HCT116 (cell line): Measurements from ENCODE around the gene CIAO2A. TPM values are rescaled to one million over a fixed set of nuclear protein-coding genes. Genes with fewer than 3 reads are reported as not detected.
"Not testable (repeated sequence)": the region's sequence is repeated elsewhere in the genome, so short reads cannot be mapped to it uniquely, and the experiment has no call there.

Experiments used
- ATAC-seq: fragments of 200-7000 bp; cut with Tn5 transposase; 2 replicates; pipeline ENCODE4 v1.9.1; 2020; ENCODE audit warnings: mild to moderate bottlenecking, moderate library complexity
- BruUV-seq: library from RNA; stranded (reverse); fragments of 400-500 nt; replicated peaks from 2 replicates; lab custom pipeline; 2021; lab: Mats Ljungman, UMichigan
- CTCF ChIA-PET: fragments of 300-600 bp; sonication (Branson Sonifier 250); formaldehyde crosslinking; loops from one replicate; lab custom pipeline; 2021; ENCODE audit warnings: antibody characterized with exemption; lab: Charles Lee
- POLR2A ChIA-PET: fragments of 300-600, 350-600 bp; sonication (Branson Sonifier 250); formaldehyde crosslinking; loops from one replicate; lab custom pipeline; 2021; ENCODE audit warnings: antibody characterized with exemption; lab: Charles Lee
- RAD21 ChIA-PET, 2 experiments: fragments of 300-600 bp; sonication (Branson Sonifier 250); formaldehyde crosslinking; loops; one replicate each; lab custom pipeline; 2023; ENCODE audit warnings: low total read pairs in 2 of 2; ENCODE audit not compliant: uncharacterized antibody in 2 of 2, unreplicated experiment in 2 of 2, low non-redundant PET in 1 of 2; lab: Charles Lee
- DNase-seq: peaks from one replicate; pipeline ENCODE4 v3.0.0-alpha.2; 2010; ENCODE audit warnings: low read depth, low spot score
- H2AFZ ChIP-seq: fragments of 200-600 bp; shearing (Covaris generic), sonication (generic); 2 replicates; pipeline ENCODE4 v1.6.1; 2017; ENCODE audit warnings: low read depth, mixed run types, mixed read lengths, antibody characterized with exemption, low read length; ENCODE audit not compliant: poor library complexity, severe bottlenecking
- H3K27ac ChIP-seq: 2 replicates; pipeline ENCODE4 v1.5.1; 2012; ENCODE audit warnings: low read depth, low read length
- H3K27me3 ChIP-seq: fragments of 200-600 bp; sonication (generic); 2 replicates; pipeline ENCODE4 v1.6.1; 2016; ENCODE audit warnings: mixed run types, low read length, mixed read lengths; ENCODE audit not compliant: insufficient read depth
- H3K36me3 ChIP-seq, 2 experiments: fragments of 200-500 bp in 1 of 2; fragments of 200-600 bp in 1 of 2; sonication (Bioruptor generic) in 1 of 2; sonication (generic) in 1 of 2; 2 replicates each; pipeline versions ENCODE4 v1.5.1 to v1.6.1; 2014 to 2016; ENCODE audit warnings: low read length in 2 of 2, inconsistent platforms in 1 of 2, mixed read lengths in 1 of 2, mixed run types in 1 of 2; ENCODE audit not compliant: insufficient read depth in 2 of 2, control insufficient read depth in 1 of 2
- H3K4me1 ChIP-seq, 2 experiments: fragments of 200-600 bp in 1 of 2; sonication (generic) in 1 of 2; 2 replicates each; pipeline versions ENCODE4 v1.5.1 to v1.6.1; 2012 to 2017; ENCODE audit warnings: low read length in 2 of 2, inconsistent platforms in 1 of 2, mild to moderate bottlenecking in 1 of 2, mixed read lengths in 1 of 2, mixed run types in 1 of 2, moderate library complexity in 1 of 2; ENCODE audit not compliant: insufficient read depth in 2 of 2, control insufficient read depth in 1 of 2
- H3K4me2 ChIP-seq: fragments of 200-600 bp; sonication (generic); 2 replicates; pipeline ENCODE4 v1.6.1; 2017; ENCODE audit warnings: mixed run types, low read length, mixed read lengths
- H3K4me3 ChIP-seq, 2 experiments: fragments of 200-600 bp in 1 of 2; sonication (generic) in 1 of 2; replicated peaks in 1 of 2; 2 replicates each; pipeline ENCODE4 v1.5.1; 2011 to 2016; ENCODE audit warnings: low read length in 2 of 2, control low read depth in 1 of 2, low read depth in 1 of 2, mild to moderate bottlenecking in 1 of 2, mixed read lengths in 1 of 2, mixed run types in 1 of 2
- H3K79me2 ChIP-seq: fragments of 200-600 bp; sonication (generic); 2 replicates; pipeline ENCODE4 v1.6.1; 2017; ENCODE audit warnings: mild to moderate bottlenecking, mixed run types, low read length, moderate library complexity, mixed read lengths; ENCODE audit not compliant: insufficient read depth
- H3K9ac ChIP-seq: fragments of 200-600 bp; sonication (generic); 2 replicates; pipeline ENCODE4 v1.6.1; 2016; ENCODE audit warnings: low read length, mixed read lengths
- H3K9me2 ChIP-seq: fragments of 200-600 bp; sonication (generic), shearing (Covaris generic); 2 replicates; pipeline ENCODE4 v1.6.1; 2017; ENCODE audit warnings: mixed run types, mild to moderate bottlenecking, moderate library complexity; ENCODE audit not compliant: insufficient read depth
- H3K9me3 ChIP-seq, 2 experiments: fragments of 200-500 bp in 1 of 2; fragments of 200-600 bp in 1 of 2; sonication (Bioruptor generic) in 1 of 2; sonication (generic) in 1 of 2; 2 replicates each; pipeline ENCODE4 v1.6.1; 2014 to 2017; ENCODE audit warnings: low read length in 2 of 2, mixed read lengths in 2 of 2, inconsistent platforms in 1 of 2, low read depth in 1 of 2, mild to moderate bottlenecking in 1 of 2, mixed run types in 1 of 2, moderate library complexity in 1 of 2; ENCODE audit not compliant: control insufficient read depth in 1 of 2, insufficient read depth in 1 of 2
- H4K20me1 ChIP-seq: fragments of 200-600 bp; sonication (generic), shearing (Covaris generic); 2 replicates; pipeline ENCODE4 v1.6.1; 2017; ENCODE audit warnings: mixed run types, mild to moderate bottlenecking, moderate library complexity; ENCODE audit not compliant: insufficient read depth
- ELF1 ChIP-seq: IDR thresholded peaks from 2 replicates; pipeline ENCODE4 v1.6.1; 2012; ENCODE audit warnings: low read depth, borderline replicate concordance
- FOSL1 ChIP-seq: IDR thresholded peaks from 2 replicates; pipeline ENCODE4 v1.6.1; 2012; ENCODE audit warnings: low read depth
- YY1 ChIP-seq: IDR thresholded peaks from 2 replicates; pipeline ENCODE4 v1.6.1; 2011; ENCODE audit warnings: low read length, low read depth, moderate library complexity, mild to moderate bottlenecking; ENCODE audit not compliant: insufficient replicate concordance; ENCODE audit errors: extremely low read depth
- ZFX ChIP-seq: fragments of 450-650 bp; IDR thresholded peaks from 2 replicates; pipeline ENCODE4 v1.6.1; 2017
- ZNF274 ChIP-seq: fragments of 200-500 bp; sonication (Bioruptor generic); IDR thresholded peaks from 2 replicates; pipeline ENCODE4 v1.6.1; 2014; ENCODE audit warnings: mild to moderate bottlenecking, low read depth, low read length, inconsistent platforms
- intact Hi-C: fragments of 100-400 bp; cut with micrococcal nuclease; formaldehyde crosslinking; loops from 2 replicates; pipeline ENCODE4 v1.10.0; 2022
- total RNA-seq: library from RNA; stranded (reverse); gene quantifications from one replicate; pipeline ENCODE4 v1.2.1, GENCODE V29; 2021; ENCODE audit not compliant: unreplicated experiment
- TF ChIP-seq, protein P1 (sequence below): IDR thresholded peaks from 2 replicates; pipeline ENCODE4 v1.6.1; 2012

The CIAO2A gene
- total RNA-seq, 1 experiment from 2014 or later: 69.3 TPM

DNA sequence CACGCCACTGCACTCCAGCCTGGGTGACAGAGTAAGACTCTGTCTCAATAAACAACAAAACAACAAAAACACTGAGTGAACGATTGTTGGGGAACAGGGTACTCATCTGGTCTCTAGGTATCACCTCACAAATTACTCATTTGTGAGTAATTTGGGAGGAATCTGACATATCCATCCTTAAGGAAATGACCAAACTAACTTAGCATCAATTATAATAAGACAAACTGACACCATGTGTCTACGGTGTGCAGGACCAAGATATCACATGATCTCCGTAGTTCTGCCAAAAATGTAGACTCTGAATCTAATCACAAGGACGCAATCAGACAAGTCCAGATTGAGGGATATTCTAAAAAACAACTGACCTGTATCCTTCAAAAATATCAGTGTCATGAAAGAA, 35.4 kb downstream of the CIAO2A start:
- RAD21 ChIA-PET: no interaction called here
- BruUV-seq: no TSS peak
- Histone ChIP-seq H3K36me3 (no peaks in the 10 kb centered on the region), H3K27ac (no peak overlapping the region), H3K9me2 (no peaks in the 10 kb centered on the region), H3K4me2 (no peak overlapping the region), H3K4me3 (no peak overlapping the region), H2AFZ (peak overlapping the region; percentile 2), H3K79me2 (no peaks in the 10 kb centered on the region), H4K20me1 (no peaks in the 10 kb centered on the region), H3K27me3 (no peaks in the 10 kb centered on the region), H3K4me1 (no peaks in the 10 kb centered on the region), H3K9ac (no peak overlapping the region), H3K9me3 (no peaks in the 10 kb centered on the region)
- CTCF ChIA-PET: no interaction called here
- no peak for ATAC-seq
- no peak for DNase-seq
- intact Hi-C loops: no loop called here
- POLR2A ChIA-PET: no interaction called here
- no peak for TF ChIP-seq YY1
- TF ChIP-seq FOSL1: no peak
- no peak for TF ChIP-seq ELF1
- TF ChIP-seq ZNF274: no peak
- TF ChIP-seq ZFX: no peak
- TF ChIP-seq, protein P1, sequence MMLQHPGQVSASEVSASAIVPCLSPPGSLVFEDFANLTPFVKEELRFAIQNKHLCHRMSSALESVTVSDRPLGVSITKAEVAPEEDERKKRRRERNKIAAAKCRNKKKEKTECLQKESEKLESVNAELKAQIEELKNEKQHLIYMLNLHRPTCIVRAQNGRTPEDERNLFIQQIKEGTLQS: no peak

- H4K20me1 ChIP-seq, H3K27me3 ChIP-seq, DNase-seq, ATAC-seq, H3K9ac ChIP-seq, BruUV-seq, H3K79me2 ChIP-seq, H3K36me3 ChIP-seq, H3K9me3 ChIP-seq, H3K9me2 ChIP-seq, H3K27ac ChIP-seq, H2AFZ ChIP-seq, H3K4me3 ChIP-seq, intact Hi-C loops, H3K4me1 ChIP-seq, POLR2A ChIA-PET, CTCF ChIA-PET, H3K4me2 ChIP-seq, RAD21 ChIA-PET: not testable (repeated sequence)
These were observed 40.0 kb downstream of the CIAO2A start for GRCh38 chr15:64053674-64054073.
